ENCODE data around the gene CCDC15. TPM values are rescaled to one million over a fixed set of nuclear protein-coding genes. Genes with fewer than 3 reads are reported as not detected.
A peak's percentile ranks its signal among the peaks of the same experiment; 100 is the strongest.
"Not testable (repeated sequence)": the region's sequence is repeated elsewhere in the genome, so short reads cannot be mapped to it uniquely, and the experiment has no call there.

CCDC15 gene
- total RNA-seq, 1 donor from 2014 or later = 0.49 TPM

GRCh38 chr11:124942466-124943253, 11.3 kb upstream of the CCDC15 start:
- no peak for DNase-seq (ENCODE audit: low spot score)

- no peak for DNase-seq (ENCODE audit: low spot score)
Observed at GRCh38 chr11:124943254-124943616, 10.8 kb upstream of the CCDC15 start.

- DNase-seq (ENCODE audit: low spot score) = no peak
Observed at GRCh38 chr11:124943741-124944140, 10.3 kb upstream of the CCDC15 start.

- DNase-seq (ENCODE audit: low spot score) = no peak
Observed at GRCh38 chr11:124944565-124944964, 9.4 kb upstream of the CCDC15 start.

GRCh38 chr11:124945826-124946225, 8.2 kb upstream of the CCDC15 start:
- DNase-seq (ENCODE audit: low spot score) = no peak

- DNase-seq (ENCODE audit: low spot score) = no peak
Observed at GRCh38 chr11:124946735-124947141, 7.3 kb upstream of the CCDC15 start.

GRCh38 chr11:124950601-124951330, 3.2 kb upstream of the CCDC15 start:
- no peak for DNase-seq (ENCODE audit: low spot score)

- DNase-seq (ENCODE audit: low spot score) = no peak
Observed at GRCh38 chr11:124951341-124951740, 2.7 kb upstream of the CCDC15 start.

- DNase-seq (ENCODE audit: low spot score) = no peak
Observed at GRCh38 chr11:124954590-124954955, 571 bp downstream of the CCDC15 start.

- DNase-seq (ENCODE audit: low spot score) = no peak
Observed at GRCh38 chr11:124955035-124955434, 1.0 kb downstream of the CCDC15 start.

- DNase-seq (ENCODE audit: low spot score) = peak; percentile 24
Observed at GRCh38 chr11:124961972-124962609, 8.1 kb downstream of the CCDC15 start.

GRCh38 chr11:124968197-124968596, 14.2 kb downstream of the CCDC15 start:
- not testable (repeated sequence) for DNase-seq (ENCODE audit: low spot score)

GRCh38 chr11:124970925-124971324, 16.9 kb downstream of the CCDC15 start:
- DNase-seq (ENCODE audit: low spot score) = no peak

GRCh38 chr11:124971810-124972209, 17.8 kb downstream of the CCDC15 start:
- no peak for DNase-seq (ENCODE audit: low spot score)

- DNase-seq (ENCODE audit: low spot score) = no peak
Observed at GRCh38 chr11:124976531-124976930, 22.5 kb downstream of the CCDC15 start.

GRCh38 chr11:124977006-124977405, 23.0 kb downstream of the CCDC15 start:
- DNase-seq (ENCODE audit: low spot score) = no peak

- DNase-seq (ENCODE audit: low spot score) = no peak
Observed at GRCh38 chr11:124978316-124978715, 24.3 kb downstream of the CCDC15 start.

- no peak for DNase-seq (ENCODE audit: low spot score)
Observed at GRCh38 chr11:124982043-124982442, 28.0 kb downstream of the CCDC15 start.

- no peak for DNase-seq (ENCODE audit: low spot score)
Observed at GRCh38 chr11:124983674-124984511, 29.9 kb downstream of the CCDC15 start.

GRCh38 chr11:124984512-124984854, 30.5 kb downstream of the CCDC15 start:
- no peak for DNase-seq (ENCODE audit: low spot score)

GRCh38 chr11:124987096-124987495, 33.1 kb downstream of the CCDC15 start:
- no peak for DNase-seq (ENCODE audit: low spot score)

GRCh38 chr11:124988063-124988462, 34.1 kb downstream of the CCDC15 start:
- no peak for DNase-seq (ENCODE audit: low spot score)
